Measurements from ENCODE around the gene CARD9.

GRCh38 chr9:136325358-136325757 is 48.1 kb downstream of the CARD9 start:
- TF ChIP-seq CTCF (IDR thresholded peaks at IDR 0.05) (no peak), POLR2A (IDR thresholded peaks at IDR 0.05) (no peak)
